GM18867 (cell line): Measurements from ENCODE around the gene SAMD13.
A peak's percentile ranks its signal among the peaks of the same experiment; 100 is the strongest.

ENCODE experiments used
- ATAC-seq: cut with Tn5 transposase; IDR thresholded peaks from one replicate; pipeline ENCODE4 v1.9.1; 2021; ENCODE audit warnings: mild to moderate bottlenecking, moderate library complexity; ENCODE audit not compliant: unreplicated experiment

SAMD13 gene

DNA sequence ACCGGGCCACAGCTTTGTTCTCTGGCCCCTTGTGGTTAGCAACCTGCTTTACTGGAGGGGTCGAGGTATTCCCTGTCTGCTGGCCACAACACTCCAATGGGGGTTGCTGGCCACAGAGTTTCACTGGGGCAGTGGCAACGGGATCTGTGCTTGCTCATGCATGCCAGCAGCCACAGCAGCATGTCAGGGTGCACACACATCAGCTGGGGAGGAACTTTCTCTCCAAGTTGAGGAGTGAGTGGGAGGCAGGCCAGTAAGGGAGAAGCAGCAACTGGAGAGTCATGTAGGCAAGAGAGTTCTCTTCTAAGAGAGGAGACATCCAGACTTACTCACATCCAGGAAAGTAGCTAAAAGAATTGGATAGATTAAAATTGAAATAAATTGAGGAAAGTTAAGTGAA, 38.0 kb downstream of the SAMD13 start:
- ATAC-seq, result no peak

DNA sequence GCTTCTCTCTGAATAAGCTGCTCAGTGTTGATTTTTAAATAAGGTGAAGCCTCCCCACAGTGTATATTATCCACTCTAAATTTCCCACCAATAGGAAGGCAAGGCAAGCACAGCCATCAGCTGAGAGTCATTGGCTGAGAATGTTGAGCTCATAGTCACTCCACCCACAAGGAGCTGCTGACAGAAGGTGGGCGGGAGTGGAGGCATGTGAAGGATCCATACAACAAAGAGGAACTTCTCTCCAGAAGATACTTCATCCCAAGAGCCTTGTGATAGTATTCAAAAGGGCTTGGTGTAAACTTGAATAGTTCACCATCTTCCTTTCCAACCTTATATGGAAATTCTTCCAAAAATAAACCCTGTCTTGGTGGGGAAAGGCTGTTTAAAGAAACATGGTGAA, 42.8 kb downstream of the SAMD13 start:
- no peak for ATAC-seq

DNA sequence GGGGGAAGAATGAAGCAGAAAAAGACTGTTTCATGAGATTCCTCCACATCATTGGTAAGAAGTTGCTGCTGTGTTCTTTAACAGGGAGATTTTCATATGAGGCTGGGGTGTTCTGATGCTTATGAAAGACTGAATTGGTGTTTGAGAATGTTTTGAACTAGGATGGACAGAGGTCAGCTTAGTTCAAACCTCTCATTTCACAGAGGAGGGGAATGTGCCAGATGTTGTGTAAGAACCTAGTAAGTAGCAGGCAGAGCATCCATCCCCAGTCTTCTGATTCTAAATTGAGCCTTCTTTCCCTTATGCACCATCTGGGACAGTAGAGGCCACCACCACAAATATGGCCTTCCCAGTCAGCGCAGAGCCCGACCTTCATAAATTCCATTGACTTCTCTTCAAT, 43.7 kb downstream of the SAMD13 start:
- ATAC-seq, result no peak

GRCh38 chr1:84347271-84347931, 45.9 kb downstream of the SAMD13 start:
- no peak for ATAC-seq

DNA sequence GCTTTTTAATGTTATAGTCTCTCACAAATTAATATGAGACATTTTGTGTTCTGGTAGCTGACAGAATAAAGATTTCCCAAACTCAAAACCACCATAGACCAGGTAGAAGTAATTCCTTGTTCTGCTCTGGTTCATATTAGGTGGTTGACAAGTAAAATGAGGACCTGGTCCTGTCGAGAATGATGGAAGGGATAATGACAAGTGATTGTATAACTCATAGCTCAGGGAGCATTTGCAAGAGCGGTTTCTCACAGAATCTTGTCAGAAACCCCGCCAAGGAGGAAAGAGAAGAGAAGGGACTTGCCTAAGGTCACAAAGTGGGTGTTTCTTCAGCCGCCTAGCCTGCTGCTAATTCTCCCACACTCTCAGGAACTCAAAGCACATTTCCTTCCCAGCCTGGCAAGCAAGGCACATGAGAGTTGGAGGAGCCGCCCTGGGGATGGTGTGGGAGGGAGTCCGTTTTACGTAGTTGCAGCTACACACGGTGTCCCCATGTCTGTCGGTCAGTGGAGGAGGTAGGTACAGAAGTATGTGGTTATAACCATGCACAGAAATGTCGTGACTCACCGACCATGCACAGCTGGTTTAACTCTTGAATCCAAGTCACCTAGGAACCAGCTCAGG, 46.5 kb downstream of the SAMD13 start:
- ATAC-seq, result no peak

- no peak for ATAC-seq
Observed at GRCh38 chr1:84348759-84349158, 47.3 kb downstream of the SAMD13 start.

GRCh38 chr1:84350104-84350503, 48.6 kb downstream of the SAMD13 start:
- ATAC-seq, result no peak

GRCh38 chr1:84350550-84350949, 49.0 kb downstream of the SAMD13 start:
- no peak for ATAC-seq

- ATAC-seq, result no peak
Observed at GRCh38 chr1:84352298-84353106, 51.0 kb downstream of the SAMD13 start.

- ATAC-seq, result no peak
Observed at GRCh38 chr1:84353695-84354094, 52.2 kb downstream of the SAMD13 start.

DNA sequence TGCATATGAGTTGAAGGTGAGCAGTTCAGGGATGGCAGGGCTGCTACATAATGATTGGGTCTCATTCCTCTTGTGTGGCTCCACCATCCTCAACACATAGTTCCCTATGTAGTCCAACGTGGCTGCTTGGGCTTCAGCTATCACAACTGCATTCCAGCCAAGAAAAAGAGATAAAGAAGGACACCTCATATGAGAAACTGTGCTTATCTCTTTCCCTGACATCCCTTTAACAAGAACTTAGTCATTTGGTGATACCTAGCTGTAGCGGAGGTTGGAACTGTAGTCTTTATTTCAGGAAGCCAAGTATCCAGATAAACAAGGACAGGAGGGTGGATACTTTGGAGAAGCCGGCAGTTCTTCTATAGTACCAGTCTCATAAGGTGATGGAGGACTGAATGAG, 54.0 kb downstream of the SAMD13 start:
- ATAC-seq, result no peak

DNA sequence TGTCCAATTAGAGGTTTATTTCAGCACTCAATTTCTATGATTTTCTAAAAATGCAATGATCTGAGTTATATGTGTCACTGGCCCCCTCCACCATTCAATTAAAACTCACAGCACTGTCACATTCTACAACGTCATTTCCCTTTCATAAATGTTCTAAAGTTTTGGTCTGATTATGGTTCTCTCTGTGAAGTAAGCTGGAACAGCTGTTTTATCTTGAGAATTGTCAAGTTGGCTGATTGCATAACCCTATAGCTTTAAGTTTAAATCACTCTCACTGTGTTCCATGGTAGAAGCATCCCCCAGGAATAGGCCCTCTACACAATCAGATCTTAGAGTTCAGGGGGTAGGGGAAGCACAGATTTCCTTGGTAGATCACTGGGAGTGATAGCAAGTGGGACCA, 55.4 kb downstream of the SAMD13 start:
- ATAC-seq, result no peak

GRCh38 chr1:84358695-84359094, 57.2 kb downstream of the SAMD13 start:
- ATAC-seq, result no peak

- ATAC-seq, result no peak
Observed at GRCh38 chr1:84360316-84360715, 58.8 kb downstream of the SAMD13 start.

GRCh38 chr1:84361796-84362195, 60.3 kb downstream of the SAMD13 start:
- ATAC-seq, result no peak

GRCh38 chr1:84363019-84363418, 61.5 kb downstream of the SAMD13 start:
- no peak for ATAC-seq

DNA sequence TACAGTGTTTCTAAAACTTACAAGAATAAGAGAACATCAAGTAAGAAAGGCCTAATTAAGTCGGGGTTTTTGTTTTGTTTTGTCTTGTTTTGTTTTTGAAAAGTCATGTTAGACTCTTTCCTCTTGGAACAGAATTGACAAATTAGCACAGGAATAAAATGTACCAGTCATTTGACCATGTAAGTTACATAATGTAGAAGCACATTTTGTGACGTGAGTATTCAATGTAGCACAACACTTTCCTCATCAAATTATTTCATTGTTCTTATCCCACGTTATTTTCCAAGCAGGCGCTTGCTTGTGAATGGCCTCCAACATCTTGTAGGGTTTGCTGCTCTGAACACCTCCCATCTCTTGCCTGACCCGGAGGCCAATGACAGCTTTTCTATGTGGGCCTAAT, 62.1 kb downstream of the SAMD13 start:
- no peak for ATAC-seq

- peak; percentile 66 for ATAC-seq
Observed at GRCh38 chr1:84365225-84366221, 64.0 kb downstream of the SAMD13 start.

- no peak for ATAC-seq
Observed at GRCh38 chr1:84366786-84367185, 65.3 kb downstream of the SAMD13 start.

DNA sequence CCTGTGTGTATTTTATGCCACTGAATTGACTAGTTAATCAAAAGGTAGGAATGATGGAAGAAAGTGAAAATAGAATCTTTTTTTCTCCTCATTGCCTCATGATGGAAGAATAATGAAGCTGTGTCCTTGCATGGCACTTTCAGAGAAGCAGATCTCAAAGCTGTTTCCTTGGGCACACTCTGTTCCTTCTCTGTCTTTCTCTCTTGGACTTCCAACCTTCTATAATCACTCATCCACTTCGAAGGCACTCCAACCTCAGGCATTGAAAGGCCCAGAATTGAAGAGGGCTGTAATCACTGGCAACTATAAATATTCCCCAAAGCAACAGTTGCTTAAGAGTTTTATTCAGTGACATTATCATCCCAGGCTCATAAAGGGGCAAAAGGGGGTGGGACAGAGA, 65.7 kb downstream of the SAMD13 start:
- ATAC-seq, result no peak

DNA sequence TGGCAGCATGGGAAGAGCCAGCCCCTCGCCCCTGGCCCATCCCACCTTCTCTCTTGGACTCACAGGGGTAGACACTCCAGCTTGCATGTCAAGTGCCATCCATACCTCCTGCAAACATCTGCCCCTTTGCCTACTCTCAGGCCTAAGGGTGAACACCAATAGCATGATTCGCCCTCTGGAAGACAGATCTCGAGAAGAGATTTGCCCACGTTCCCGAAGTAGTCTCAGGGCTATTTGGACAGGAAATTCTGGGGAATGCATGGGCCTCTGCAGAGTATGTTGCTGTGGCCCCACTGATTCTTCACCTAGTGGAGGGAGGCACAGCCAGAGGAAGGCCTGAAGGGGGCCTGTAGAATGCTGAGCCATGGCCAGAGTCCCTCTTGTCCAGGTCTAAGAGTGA, 66.9 kb downstream of the SAMD13 start:
- ATAC-seq, result no peak
